Measurements from ENCODE around the gene MRAP2.
"Not testable (repeated sequence)": the region's sequence is repeated elsewhere in the genome, so short reads cannot be mapped to it uniquely, and the experiment has no call there.

The MRAP2 gene

DNA sequence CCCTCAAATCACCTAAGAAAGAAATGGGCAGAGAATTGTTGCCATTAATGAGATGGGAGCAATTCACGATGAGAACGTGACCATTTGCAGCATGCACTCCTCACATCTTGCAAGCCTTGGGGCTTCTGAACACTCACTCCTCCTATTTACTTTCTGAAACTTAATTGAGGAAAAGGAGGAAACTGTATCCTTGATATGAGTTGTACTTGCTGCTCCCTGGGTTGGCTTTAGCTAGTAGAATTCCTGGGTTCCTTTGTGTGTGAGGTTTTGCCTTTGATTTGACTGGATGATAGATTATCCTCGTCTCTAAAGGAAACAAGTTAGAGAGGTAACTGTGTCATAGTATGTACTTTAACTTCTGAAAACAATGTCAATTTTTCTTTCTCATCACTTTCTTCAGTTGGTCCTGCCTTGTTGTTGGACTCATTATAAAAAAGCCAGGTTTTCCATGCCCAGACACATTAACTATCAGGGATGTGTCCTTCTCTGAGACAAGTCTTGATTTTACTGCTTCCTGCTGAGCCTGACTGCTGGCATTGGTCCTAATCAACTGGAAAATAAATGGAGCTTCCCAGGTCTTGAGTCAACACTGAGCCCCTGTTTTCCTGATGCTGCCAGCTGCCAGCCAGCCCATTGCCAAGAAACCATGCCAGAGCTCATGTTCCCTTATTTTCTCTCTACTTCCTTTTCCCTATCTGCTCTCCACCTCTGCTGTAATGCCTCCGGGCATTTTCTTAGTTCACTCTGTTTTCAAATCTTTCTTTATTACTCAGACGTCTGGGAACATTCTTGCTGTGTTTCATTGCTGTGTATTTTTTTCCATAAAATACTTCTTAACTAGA is 6.0 kb upstream of the MRAP2 start:
- TF ChIP-seq, protein P1, sequence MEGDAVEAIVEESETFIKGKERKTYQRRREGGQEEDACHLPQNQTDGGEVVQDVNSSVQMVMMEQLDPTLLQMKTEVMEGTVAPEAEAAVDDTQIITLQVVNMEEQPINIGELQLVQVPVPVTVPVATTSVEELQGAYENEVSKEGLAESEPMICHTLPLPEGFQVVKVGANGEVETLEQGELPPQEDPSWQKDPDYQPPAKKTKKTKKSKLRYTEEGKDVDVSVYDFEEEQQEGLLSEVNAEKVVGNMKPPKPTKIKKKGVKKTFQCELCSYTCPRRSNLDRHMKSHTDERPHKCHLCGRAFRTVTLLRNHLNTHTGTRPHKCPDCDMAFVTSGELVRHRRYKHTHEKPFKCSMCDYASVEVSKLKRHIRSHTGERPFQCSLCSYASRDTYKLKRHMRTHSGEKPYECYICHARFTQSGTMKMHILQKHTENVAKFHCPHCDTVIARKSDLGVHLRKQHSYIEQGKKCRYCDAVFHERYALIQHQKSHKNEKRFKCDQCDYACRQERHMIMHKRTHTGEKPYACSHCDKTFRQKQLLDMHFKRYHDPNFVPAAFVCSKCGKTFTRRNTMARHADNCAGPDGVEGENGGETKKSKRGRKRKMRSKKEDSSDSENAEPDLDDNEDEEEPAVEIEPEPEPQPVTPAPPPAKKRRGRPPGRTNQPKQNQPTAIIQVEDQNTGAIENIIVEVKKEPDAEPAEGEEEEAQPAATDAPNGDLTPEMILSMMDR (conservative IDR thresholded peaks at IDR 0.05; ENCODE audit: low read depth): no peak
- H3K27ac ChIP-seq: peak overlapping the region; percentile 58; the same call in 1 of the 2 replicates
- CTCF ChIA-PET: no interaction called here
- POLR2A ChIA-PET (ENCODE audit: low non-redundant PET): no interaction called here
- peak; percentile 70 for DNase-seq (ENCODE audit: low spot score)

- CTCF ChIA-PET: no interaction called here
- no peak for DNase-seq (ENCODE audit: low spot score)
- POLR2A ChIA-PET (ENCODE audit: low non-redundant PET): no interaction called here
- TF ChIP-seq, protein P1 (conservative IDR thresholded peaks at IDR 0.05; ENCODE audit: low read depth): no peak
- peak overlapping the region; percentile 84 for H3K27ac ChIP-seq
Observed at GRCh38 chr6:84028350-84028749, 5.2 kb upstream of the MRAP2 start.

GRCh38 chr6:84032000-84032399 is 1.6 kb upstream of the MRAP2 start:
- CTCF ChIA-PET; POLR2A ChIA-PET (ENCODE audit: low non-redundant PET); DNase-seq (ENCODE audit: low spot score); H3K27ac ChIP-seq: not testable (repeated sequence)

- TF ChIP-seq, protein P1 (conservative IDR thresholded peaks at IDR 0.05; ENCODE audit: low read depth): no peak
- POLR2A ChIA-PET (ENCODE audit: low non-redundant PET): no interaction called here
- no peak for DNase-seq (ENCODE audit: low spot score)
- CTCF ChIA-PET: no interaction called here
- H3K27ac ChIP-seq: no peak overlapping the region
Observed at GRCh38 chr6:84035484-84035883, 1.9 kb downstream of the MRAP2 start.

DNA sequence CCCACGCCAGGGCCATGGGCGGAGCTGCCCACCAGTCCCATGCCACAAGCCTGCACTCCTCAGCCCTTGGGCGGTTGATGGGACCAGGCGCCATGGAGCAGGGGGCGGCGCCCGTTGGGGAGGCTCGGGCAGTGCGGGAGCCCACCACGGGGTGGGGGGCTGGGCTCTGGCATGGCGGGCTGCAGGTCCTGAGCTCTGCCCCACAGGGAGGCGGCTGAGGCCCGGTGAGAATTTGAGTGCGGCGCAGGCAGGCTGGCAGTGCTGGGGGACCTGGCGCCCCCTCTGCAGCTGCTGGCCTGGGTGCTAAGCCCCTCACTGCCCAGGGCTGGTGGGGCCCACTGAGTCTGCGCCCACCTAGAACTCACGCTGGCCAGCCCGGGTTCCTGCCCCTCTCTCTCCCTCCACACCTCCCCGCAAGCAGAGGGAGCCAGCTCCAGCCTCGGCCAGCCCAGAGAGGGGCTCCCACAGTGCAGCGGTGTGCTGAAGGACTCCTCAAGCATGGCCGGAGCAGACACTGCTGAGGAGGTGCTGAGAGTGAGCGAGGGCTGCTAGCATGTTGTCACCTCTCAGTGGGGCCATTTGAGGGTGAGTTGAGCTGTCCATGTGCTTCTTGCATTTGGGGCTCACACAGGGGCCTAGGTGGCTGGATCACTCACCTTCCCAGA is 4.0 kb downstream of the MRAP2 start:
- ChIA-PET POLR2A (ENCODE audit: low non-redundant PET) (no interaction called here), CTCF (no interaction called here)
- no peak for DNase-seq (ENCODE audit: low spot score)
- H3K27ac ChIP-seq: no peak overlapping the region
- TF ChIP-seq, protein P1 (conservative IDR thresholded peaks at IDR 0.05; ENCODE audit: low read depth): no peak

GRCh38 chr6:84042603-84043002 is 9.0 kb downstream of the MRAP2 start:
- POLR2A ChIA-PET (ENCODE audit: low non-redundant PET): no interaction called here
- no peak for DNase-seq (ENCODE audit: low spot score)
- H3K27ac ChIP-seq: no peak overlapping the region
- CTCF ChIA-PET: no interaction called here
- TF ChIP-seq, protein P1 (conservative IDR thresholded peaks at IDR 0.05; ENCODE audit: low read depth): no peak

GRCh38 chr6:84043555-84043954 is 10.0 kb downstream of the MRAP2 start:
- TF ChIP-seq, protein P1 (conservative IDR thresholded peaks at IDR 0.05; ENCODE audit: low read depth): no peak
- H3K27ac ChIP-seq: no peak overlapping the region
- POLR2A ChIA-PET (ENCODE audit: low non-redundant PET): no interaction called here
- CTCF ChIA-PET: no interaction called here
- DNase-seq (ENCODE audit: low spot score): no peak

Measured in RWPE1 (cell line).